ENCODE data around the gene OR6J1. TPM values are rescaled to one million over a fixed set of nuclear protein-coding genes. Genes with fewer than 3 reads are reported as not detected.
"Not testable (repeated sequence)": the region's sequence is repeated elsewhere in the genome, so short reads cannot be mapped to it uniquely, and the experiment has no call there.

The OR6J1 gene
- total and polyA plus RNA-seq, 10 donors = not detected

- no peak for DNase-seq
- Histone ChIP-seq H3K4me1 (peaks cover 27 to 63% (median 58%) of the 10 kb centered on the region in 6 donors), H3K27ac (peak overlapping the region; percentile 66 to 96 (median 90)), H3K27me3 (replicated peaks in 1 of 7) (no peaks in the 10 kb centered on the region), H3K4me3 (peak overlapping the region; percentile 49 to 82 (median 68)), H3K9me3 (no peaks in the 10 kb centered on the region), H3K36me3 (peaks cover 0 to 10% (median 3%) of the 10 kb centered on the region in 6 donors)
- WGBS, 5 donors = 2 to 4% (median 3%) methylated on average over 17 of the region's 17 CpGs
- intact Hi-C loops (cut with DNase I; ENCODE audit: low total_unique reads) = no loop called here
- no peak for TF ChIP-seq CTCF (IDR thresholded peaks at IDR 0.05 in 8 of 11, conservative IDR thresholded peaks at IDR 0.05 in 3 of 11)
- no peak for TF ChIP-seq POLR2AphosphoS5 (IDR thresholded peaks at IDR 0.05)
- TF ChIP-seq POLR2A (IDR thresholded peaks at IDR 0.05) = no peak
Measured at GRCh38 chr14:22588526-22589095, 55.5 kb downstream of the OR6J1 start.

GRCh38 chr14:22587677-22588422 is 56.3 kb downstream of the OR6J1 start:
- H3K9me3 ChIP-seq; H3K27me3 ChIP-seq (replicated peaks in 1 of 7); DNase-seq; intact Hi-C loops (cut with DNase I; ENCODE audit: low total_unique reads): not testable (repeated sequence)
- H3K27ac ChIP-seq = peak overlapping the region; percentile 66 to 96 (median 90)
- H3K4me1 ChIP-seq = peaks cover 27 to 70% (median 65%) of the 10 kb centered on the region in 6 donors
- peak overlapping the region; percentile 49 to 82 (median 68) for H3K4me3 ChIP-seq
- H3K36me3 ChIP-seq = peaks cover 0 to 10% (median 3%) of the 10 kb centered on the region in 6 donors
- WGBS, 5 donors = 65 to 82% (median 78%) methylated on average over 10 of the region's 10 CpGs

GRCh38 chr14:22587247-22587646 is 56.9 kb downstream of the OR6J1 start:
- Histone ChIP-seq H3K27me3 (replicated peaks in 1 of 7) (no peaks in the 10 kb centered on the region), H3K4me1 (peaks cover 27 to 76% (median 67%) of the 10 kb centered on the region in 6 donors), H3K36me3 (peaks cover 0 to 10% (median 3%) of the 10 kb centered on the region in 6 donors), H3K9me3 (no peaks in the 10 kb centered on the region), H3K27ac (peak overlapping the region in 3 of 8 donors; percentile 11 to 90 (median 89)), H3K4me3 (peak overlapping the region in 3 of 8 donors; percentile 66 to 81 (median 69))
- 82 to 89% (median 88%) methylated on average over 5 of the region's 5 CpGs for WGBS, 5 donors
- DNase-seq = no peak
- intact Hi-C loops (cut with DNase I; ENCODE audit: low total_unique reads) = no loop called here
- TF ChIP-seq POLR2AphosphoS5 (IDR thresholded peaks at IDR 0.05) (no peak), POLR2A (IDR thresholded peaks at IDR 0.05) (no peak), CTCF (IDR thresholded peaks at IDR 0.05 in 8 of 11, conservative IDR thresholded peaks at IDR 0.05 in 3 of 11) (no peak)

GRCh38 chr14:22583994-22584393 is 60.2 kb downstream of the OR6J1 start:
- intact Hi-C loops (cut with DNase I; ENCODE audit: low total_unique reads) = no loop called here
- 58 to 88% (median 74%) methylated on average over 1 of the region's 1 CpG for WGBS, 5 donors
- TF ChIP-seq POLR2AphosphoS5 (IDR thresholded peaks at IDR 0.05) = no peak
- no peak for TF ChIP-seq POLR2A (IDR thresholded peaks at IDR 0.05)
- TF ChIP-seq CTCF (IDR thresholded peaks at IDR 0.05 in 8 of 11, conservative IDR thresholded peaks at IDR 0.05 in 3 of 11) = no peak
- Histone ChIP-seq H3K27me3 (replicated peaks in 1 of 7) (no peaks in the 10 kb centered on the region), H3K36me3 (peaks cover 0 to 21% (median 5%) of the 10 kb centered on the region in 6 donors), H3K4me1 (peaks cover 27 to 83% (median 59%) of the 10 kb centered on the region in 6 donors), H3K4me3 (no peak overlapping the region), H3K27ac (peak overlapping the region in 1 of 8 donors; percentile 34), H3K9me3 (no peaks in the 10 kb centered on the region)
- no peak for DNase-seq

Other genes with a start within 250 kb of the OR6J1 start
- gene DAD1, start 55.1 kb downstream of the OR6J1 start, total RNA-seq = 100 to 1,000 TPM; 107 to 176 (median 123) TPM
- gene DAD1, start 55.1 kb downstream of the OR6J1 start, polyA plus RNA-seq = 100 to 1,000 TPM; 102 to 165 (median 147) TPM
- 10 to 100 TPM; 12.0 to 32.8 (median 24.9) TPM for gene ABHD4, start 46.1 kb downstream of the OR6J1 start, total RNA-seq
- gene ABHD4, start 46.1 kb downstream of the OR6J1 start, polyA plus RNA-seq = 1 to 10 TPM; 7.2 to 8.6 (median 7.9) TPM
- gene OXA1L, start 122.3 kb upstream of the OR6J1 start, total RNA-seq = 100 to 1,000 TPM in 6 of 7 donors, 10 to 100 TPM in 1; 88.6 to 133 (median 110) TPM
- 100 to 1,000 TPM in 1 of 3 donors, 10 to 100 TPM in 2; 73.5 to 110 (median 96.2) TPM for gene OXA1L, start 122.3 kb upstream of the OR6J1 start, polyA plus RNA-seq
- gene SLC7A7, start 171.1 kb upstream of the OR6J1 start, total RNA-seq = 100 to 1,000 TPM in 4 of 7 donors, 10 to 100 TPM in 3; 56.4 to 165 (median 112) TPM
- 10 to 100 TPM; 34.2 to 46.5 (median 35.3) TPM for gene SLC7A7, start 171.1 kb upstream of the OR6J1 start, polyA plus RNA-seq
- gene MRPL52, start 185.5 kb upstream of the OR6J1 start, total RNA-seq = 100 to 1,000 TPM in 1 of 7 donors, 10 to 100 TPM in 6; 55.2 to 111 (median 62.8) TPM
- gene MRPL52, start 185.5 kb upstream of the OR6J1 start, polyA plus RNA-seq = 100 to 1,000 TPM in 2 of 3 donors, 10 to 100 TPM in 1; 88.8 to 138 (median 137) TPM
- 100 to 1,000 TPM in 1 of 7 donors, 10 to 100 TPM in 6; 42.6 to 126 (median 65.2) TPM for gene MMP14, start 192.2 kb upstream of the OR6J1 start, total RNA-seq
- 10 to 100 TPM in 2 of 3 donors, 1 to 10 TPM in 1; 6.6 to 30.8 (median 15.6) TPM for gene MMP14, start 192.2 kb upstream of the OR6J1 start, polyA plus RNA-seq
- 100 to 1,000 TPM in 6 of 7 donors, 10 to 100 TPM in 1; 99.6 to 205 (median 110) TPM for gene LRP10, start 227.4 kb upstream of the OR6J1 start, total RNA-seq
- gene LRP10, start 227.4 kb upstream of the OR6J1 start, polyA plus RNA-seq = 10 to 100 TPM in 1 of 3 donors, 1 to 10 TPM in 2; 7.9 to 22.3 (median 8.9) TPM
- 1 to 10 TPM; 1.4 to 5.8 (median 3.0) TPM for gene REM2, start 238.9 kb upstream of the OR6J1 start, total RNA-seq
- 1 to 10 TPM; 2.2 to 5.2 (median 3.4) TPM for gene REM2, start 238.9 kb upstream of the OR6J1 start, polyA plus RNA-seq

Measured in spleen (tissue), 11 donors.